ENCODE measurements around the gene C10orf90.

Gene C10orf90

DNA sequence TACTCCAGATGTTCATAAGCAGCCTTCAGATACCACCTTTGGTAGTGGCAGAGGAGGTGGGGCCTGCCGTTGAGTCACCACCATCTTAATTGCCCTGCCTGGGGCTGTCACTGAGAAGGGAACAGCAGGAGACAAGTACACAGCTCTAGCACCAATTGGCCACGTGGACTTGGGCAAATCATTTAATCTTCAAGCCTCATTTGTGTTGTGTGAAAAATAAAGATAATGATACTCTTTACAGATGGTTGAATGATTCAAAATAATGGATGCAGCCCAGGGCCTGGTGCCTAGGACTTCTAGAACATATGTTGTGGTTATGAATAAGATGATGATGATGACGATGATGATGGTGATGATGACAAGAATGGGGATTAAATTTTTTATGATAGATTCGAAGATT lies 170.3 kb downstream of the C10orf90 start:
- TF ChIP-seq EZH2phosphoT487 (conservative IDR thresholded peaks at IDR 0.05; ENCODE audit: low read length) = no peak
- TF ChIP-seq, protein P1, sequence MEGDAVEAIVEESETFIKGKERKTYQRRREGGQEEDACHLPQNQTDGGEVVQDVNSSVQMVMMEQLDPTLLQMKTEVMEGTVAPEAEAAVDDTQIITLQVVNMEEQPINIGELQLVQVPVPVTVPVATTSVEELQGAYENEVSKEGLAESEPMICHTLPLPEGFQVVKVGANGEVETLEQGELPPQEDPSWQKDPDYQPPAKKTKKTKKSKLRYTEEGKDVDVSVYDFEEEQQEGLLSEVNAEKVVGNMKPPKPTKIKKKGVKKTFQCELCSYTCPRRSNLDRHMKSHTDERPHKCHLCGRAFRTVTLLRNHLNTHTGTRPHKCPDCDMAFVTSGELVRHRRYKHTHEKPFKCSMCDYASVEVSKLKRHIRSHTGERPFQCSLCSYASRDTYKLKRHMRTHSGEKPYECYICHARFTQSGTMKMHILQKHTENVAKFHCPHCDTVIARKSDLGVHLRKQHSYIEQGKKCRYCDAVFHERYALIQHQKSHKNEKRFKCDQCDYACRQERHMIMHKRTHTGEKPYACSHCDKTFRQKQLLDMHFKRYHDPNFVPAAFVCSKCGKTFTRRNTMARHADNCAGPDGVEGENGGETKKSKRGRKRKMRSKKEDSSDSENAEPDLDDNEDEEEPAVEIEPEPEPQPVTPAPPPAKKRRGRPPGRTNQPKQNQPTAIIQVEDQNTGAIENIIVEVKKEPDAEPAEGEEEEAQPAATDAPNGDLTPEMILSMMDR (IDR thresholded peaks at IDR 0.05; ENCODE audit: insufficient read depth, low read length, poor library complexity, severe bottlenecking) = no peak
- no peaks in the 10 kb centered on the region for H3K27me3 ChIP-seq (ENCODE audit: low read length)
- no peak overlapping the region for H3K4me2 ChIP-seq (ENCODE audit: low read depth, low read length, poor library complexity, severe bottlenecking)
- H3K4me3 ChIP-seq (ENCODE audit: insufficient read depth, low read length, poor library complexity, severe bottlenecking) = no peak overlapping the region
- no peak overlapping the region for H2AFZ ChIP-seq (ENCODE audit: low read depth, low read length, severe bottlenecking)
- no peaks in the 10 kb centered on the region for H3K9me2 ChIP-seq (replicated peaks; ENCODE audit: insufficient read depth, low read length)
- no peaks in the 10 kb centered on the region for H3K79me2 ChIP-seq (ENCODE audit: insufficient read depth, low read length)
- H4K20me1 ChIP-seq (ENCODE audit: low read depth, low read length) = no peaks in the 10 kb centered on the region
- H3K36me3 ChIP-seq (ENCODE audit: low read length) = no peaks in the 10 kb centered on the region
- H3F3A ChIP-seq (ENCODE audit: insufficient read depth) = no peaks in the 10 kb centered on the region
- H3K9me3 ChIP-seq (ENCODE audit: insufficient read depth, low read length) = no peaks in the 10 kb centered on the region
- no peak overlapping the region for H3K27ac ChIP-seq (ENCODE audit: low read depth, low read length)
- no peak overlapping the region for H3K9ac ChIP-seq (ENCODE audit: low read length)

DNA sequence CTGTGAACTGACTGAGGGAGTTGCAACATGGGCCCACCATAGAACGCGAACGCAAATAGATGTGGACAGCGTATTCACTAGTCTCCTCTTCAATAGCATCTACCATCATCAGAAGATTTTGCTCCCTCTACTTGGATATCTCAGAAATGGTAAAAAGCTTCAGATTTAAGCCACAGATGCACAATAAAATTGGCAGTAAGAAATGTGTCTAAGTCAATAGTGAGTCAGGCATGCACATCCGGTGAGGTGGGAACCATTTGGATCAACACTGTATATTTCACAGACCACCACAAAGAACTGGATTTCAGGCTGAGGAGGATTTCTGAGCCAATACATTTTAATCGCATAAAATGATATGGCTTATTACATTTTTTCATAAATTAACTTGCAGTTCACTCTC lies 170.7 kb downstream of the C10orf90 start:
- Histone ChIP-seq H3K4me3 (ENCODE audit: insufficient read depth, low read length, poor library complexity, severe bottlenecking) (no peak overlapping the region), H3K27ac (ENCODE audit: low read depth, low read length) (no peak overlapping the region), H3K9ac (ENCODE audit: low read length) (no peak overlapping the region), H3K9me3 (ENCODE audit: insufficient read depth, low read length) (no peaks in the 10 kb centered on the region), H3K36me3 (ENCODE audit: low read length) (no peaks in the 10 kb centered on the region), H3F3A (ENCODE audit: insufficient read depth) (no peaks in the 10 kb centered on the region), H3K9me2 (replicated peaks; ENCODE audit: insufficient read depth, low read length) (no peaks in the 10 kb centered on the region), H3K4me2 (ENCODE audit: low read depth, low read length, poor library complexity, severe bottlenecking) (no peak overlapping the region), H4K20me1 (ENCODE audit: low read depth, low read length) (no peaks in the 10 kb centered on the region), H2AFZ (ENCODE audit: low read depth, low read length, severe bottlenecking) (no peak overlapping the region), H3K27me3 (ENCODE audit: low read length) (no peaks in the 10 kb centered on the region), H3K79me2 (ENCODE audit: insufficient read depth, low read length) (no peaks in the 10 kb centered on the region)
- TF ChIP-seq, protein P1 (IDR thresholded peaks at IDR 0.05; ENCODE audit: insufficient read depth, low read length, poor library complexity, severe bottlenecking) = no peak
- TF ChIP-seq EZH2phosphoT487 (conservative IDR thresholded peaks at IDR 0.05; ENCODE audit: low read length) = no peak

DNA sequence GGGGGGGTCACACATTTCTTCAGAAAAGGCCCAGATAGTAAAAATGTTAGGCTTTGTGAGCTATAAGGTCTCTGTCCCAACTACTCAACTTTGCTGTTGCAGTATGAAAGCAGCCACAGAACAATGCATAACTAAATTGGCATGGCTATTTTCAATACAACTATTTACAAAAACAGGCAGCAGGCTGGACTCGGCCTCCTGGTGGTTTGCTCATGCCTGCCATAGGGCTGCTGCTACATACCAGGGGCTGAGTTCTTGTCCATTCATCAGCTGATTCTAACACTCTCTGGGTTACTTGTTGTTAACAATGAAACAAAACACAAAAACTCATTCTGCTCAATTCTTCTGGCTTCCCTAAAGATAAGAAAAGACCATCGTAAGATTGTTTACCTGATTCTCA lies 172.8 kb downstream of the C10orf90 start:
- Histone ChIP-seq H3K79me2 (ENCODE audit: insufficient read depth, low read length) (no peaks in the 10 kb centered on the region), H3K4me2 (ENCODE audit: low read depth, low read length, poor library complexity, severe bottlenecking) (no peak overlapping the region), H3K36me3 (ENCODE audit: low read length) (no peaks in the 10 kb centered on the region), H4K20me1 (ENCODE audit: low read depth, low read length) (no peaks in the 10 kb centered on the region), H3K27me3 (ENCODE audit: low read length) (no peaks in the 10 kb centered on the region), H3K9me3 (ENCODE audit: insufficient read depth, low read length) (no peaks in the 10 kb centered on the region), H3K27ac (ENCODE audit: low read depth, low read length) (no peak overlapping the region), H3K4me3 (ENCODE audit: insufficient read depth, low read length, poor library complexity, severe bottlenecking) (no peak overlapping the region), H3K9me2 (replicated peaks; ENCODE audit: insufficient read depth, low read length) (no peaks in the 10 kb centered on the region), H2AFZ (ENCODE audit: low read depth, low read length, severe bottlenecking) (no peak overlapping the region), H3F3A (ENCODE audit: insufficient read depth) (no peaks in the 10 kb centered on the region), H3K9ac (ENCODE audit: low read length) (no peak overlapping the region)
- TF ChIP-seq EZH2phosphoT487 (conservative IDR thresholded peaks at IDR 0.05; ENCODE audit: low read length) = no peak
- TF ChIP-seq, protein P1 (IDR thresholded peaks at IDR 0.05; ENCODE audit: insufficient read depth, low read length, poor library complexity, severe bottlenecking) = no peak

Data from SU-DHL-6 (cell line).